ENCODE results near the gene ZDHHC22. TPM values are rescaled to one million over a fixed set of nuclear protein-coding genes. Genes with fewer than 3 reads are reported as not detected.
A peak's percentile ranks its signal among the peaks of the same experiment; 100 is the strongest.

Gene ZDHHC22
- total and polyA plus RNA-seq, 2 of the 13 experiments (the other 11 are each of a cell fraction or from before 2014, with no cell fraction given), result not detected

DNA sequence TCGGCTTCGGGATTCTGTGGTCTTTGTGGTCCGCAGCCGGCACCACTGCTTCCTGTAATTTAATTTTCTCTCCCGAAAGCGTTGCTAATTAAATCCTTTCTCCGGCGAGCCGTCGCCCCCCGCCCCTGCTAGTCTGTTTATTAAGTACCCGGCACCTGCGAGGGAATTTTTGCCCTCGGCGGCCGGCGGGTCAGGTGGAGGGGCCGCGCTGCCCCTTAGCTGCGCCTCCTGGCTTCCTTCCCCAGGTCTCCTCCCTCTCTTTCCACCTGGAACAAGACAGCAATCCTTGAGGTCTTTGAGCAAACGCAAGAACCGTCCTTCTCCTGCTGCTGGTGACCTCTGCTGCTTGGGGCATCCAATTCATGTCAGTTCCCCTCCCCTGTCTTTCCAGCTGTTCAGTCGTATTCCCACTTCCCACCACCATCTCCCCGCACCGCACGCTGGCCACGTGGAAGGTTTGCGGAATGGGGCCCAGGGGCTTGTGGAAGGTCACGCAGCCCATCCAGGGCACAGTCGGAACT is 16.2 kb downstream of the ZDHHC22 start:
- TF ChIP-seq, protein P1, sequence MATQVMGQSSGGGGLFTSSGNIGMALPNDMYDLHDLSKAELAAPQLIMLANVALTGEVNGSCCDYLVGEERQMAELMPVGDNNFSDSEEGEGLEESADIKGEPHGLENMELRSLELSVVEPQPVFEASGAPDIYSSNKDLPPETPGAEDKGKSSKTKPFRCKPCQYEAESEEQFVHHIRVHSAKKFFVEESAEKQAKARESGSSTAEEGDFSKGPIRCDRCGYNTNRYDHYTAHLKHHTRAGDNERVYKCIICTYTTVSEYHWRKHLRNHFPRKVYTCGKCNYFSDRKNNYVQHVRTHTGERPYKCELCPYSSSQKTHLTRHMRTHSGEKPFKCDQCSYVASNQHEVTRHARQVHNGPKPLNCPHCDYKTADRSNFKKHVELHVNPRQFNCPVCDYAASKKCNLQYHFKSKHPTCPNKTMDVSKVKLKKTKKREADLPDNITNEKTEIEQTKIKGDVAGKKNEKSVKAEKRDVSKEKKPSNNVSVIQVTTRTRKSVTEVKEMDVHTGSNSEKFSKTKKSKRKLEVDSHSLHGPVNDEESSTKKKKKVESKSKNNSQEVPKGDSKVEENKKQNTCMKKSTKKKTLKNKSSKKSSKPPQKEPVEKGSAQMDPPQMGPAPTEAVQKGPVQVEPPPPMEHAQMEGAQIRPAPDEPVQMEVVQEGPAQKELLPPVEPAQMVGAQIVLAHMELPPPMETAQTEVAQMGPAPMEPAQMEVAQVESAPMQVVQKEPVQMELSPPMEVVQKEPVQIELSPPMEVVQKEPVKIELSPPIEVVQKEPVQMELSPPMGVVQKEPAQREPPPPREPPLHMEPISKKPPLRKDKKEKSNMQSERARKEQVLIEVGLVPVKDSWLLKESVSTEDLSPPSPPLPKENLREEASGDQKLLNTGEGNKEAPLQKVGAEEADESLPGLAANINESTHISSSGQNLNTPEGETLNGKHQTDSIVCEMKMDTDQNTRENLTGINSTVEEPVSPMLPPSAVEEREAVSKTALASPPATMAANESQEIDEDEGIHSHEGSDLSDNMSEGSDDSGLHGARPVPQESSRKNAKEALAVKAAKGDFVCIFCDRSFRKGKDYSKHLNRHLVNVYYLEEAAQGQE (IDR thresholded peaks at IDR 0.05; ENCODE audit: borderline replicate concordance in 1 of 2, low read depth in 1 of 2, low read length in 2 of 2), result no peak
- TF ChIP-seq, protein P2, sequence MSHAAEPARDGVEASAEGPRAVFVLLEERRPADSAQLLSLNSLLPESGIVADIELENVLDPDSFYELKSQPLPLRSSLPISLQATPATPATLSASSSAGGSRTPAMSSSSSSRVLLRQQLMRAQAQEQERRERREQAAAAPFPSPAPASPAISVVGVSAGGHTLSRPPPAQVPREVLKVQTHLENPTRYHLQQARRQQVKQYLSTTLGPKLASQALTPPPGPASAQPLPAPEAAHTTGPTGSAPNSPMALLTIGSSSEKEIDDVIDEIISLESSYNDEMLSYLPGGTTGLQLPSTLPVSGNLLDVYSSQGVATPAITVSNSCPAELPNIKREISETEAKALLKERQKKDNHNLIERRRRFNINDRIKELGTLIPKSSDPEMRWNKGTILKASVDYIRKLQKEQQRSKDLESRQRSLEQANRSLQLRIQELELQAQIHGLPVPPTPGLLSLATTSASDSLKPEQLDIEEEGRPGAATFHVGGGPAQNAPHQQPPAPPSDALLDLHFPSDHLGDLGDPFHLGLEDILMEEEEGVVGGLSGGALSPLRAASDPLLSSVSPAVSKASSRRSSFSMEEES (CRISPR knock-in tag; IDR thresholded peaks at IDR 0.05), result no peak
- TF ChIP-seq, protein P3, sequence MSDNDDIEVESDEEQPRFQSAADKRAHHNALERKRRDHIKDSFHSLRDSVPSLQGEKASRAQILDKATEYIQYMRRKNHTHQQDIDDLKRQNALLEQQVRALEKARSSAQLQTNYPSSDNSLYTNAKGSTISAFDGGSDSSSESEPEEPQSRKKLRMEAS (IDR thresholded peaks at IDR 0.05), result 0 out of 2 replicates have a peak, but pooled peaks have one; percentile 6
- no peaks in the 10 kb centered on the region for H4K20me1 ChIP-seq (ENCODE audit: insufficient read depth, low read length)
- ChIA-PET POLR2A (no interaction called here), CTCF (ENCODE audit: low intra/inter-chr PET ratio, low total read pairs) (no interaction called here)
- H3K4me3 ChIP-seq (replicated peaks in 1 of 3; ENCODE audit: insufficient read depth in 1 of 3, low read depth in 2 of 3, low read length in 3 of 3), result peak overlapping the region in 1 of 3 experiments; percentile 66; a peak in 1 of 6 replicates
- FAIRE-seq (no peak), DNase-seq (ENCODE audit: low spot score) (no peak), ATAC-seq (no peak)
- no peaks in the 10 kb centered on the region for H3K36me3 ChIP-seq (replicated peaks in 1 of 2; ENCODE audit: control insufficient read depth in 1 of 2, insufficient read depth in 2 of 2, low read length in 2 of 2)
- H3K27me3 ChIP-seq (ENCODE audit: control insufficient read depth in 1 of 2, insufficient read depth in 2 of 2, low read length in 2 of 2), result peaks cover 1 to 12% of the 10 kb centered on the region in 2 experiments; a peak in 3 of 5 replicates
- no peak overlapping the region for H3K9ac ChIP-seq (ENCODE audit: insufficient read depth, low read depth, low read length)
- no peaks in the 10 kb centered on the region for H3K9me3 ChIP-seq (ENCODE audit: low read length)
- H3K27ac ChIP-seq (ENCODE audit: extremely low read length, insufficient read depth, low read length), result no peak overlapping the region
- no peaks in the 10 kb centered on the region for H3K79me2 ChIP-seq (ENCODE audit: insufficient read depth, low read length)
- intact Hi-C loops (cut with micrococcal nuclease; ENCODE audit: unreplicated experiment) (no loop called here), in situ Hi-C loops (cut with HindIII; ENCODE audit: extremely low pct_ligation_motif_present, low pct_unique_long_range_greater_than_20kb) (no loop called here)
- BruUV-seq (replicated peaks), result no TSS peak
- 47% methylated on average over 25 of the region's 30 CpGs for WGBS (ENCODE audit: low lambda C conversion rate)
- no peak overlapping the region for H2AFZ ChIP-seq (ENCODE audit: low read length)
- H3K4me1 ChIP-seq (ENCODE audit: insufficient read depth, low read length), result peaks cover 31% of the 10 kb centered on the region
- H3K4me2 ChIP-seq (ENCODE audit: low read depth, low read length), result peak overlapping the region; percentile 82; the same call in 1 of the 2 replicates

All from HepG2 (cell line).